HUDEP-2 (cell line): ENCODE measurements around the gene BAX.

Experiments used
- DNase-seq, 76 experiments: peaks; one replicate each; lab custom pipeline; 2025; ENCODE audit not compliant: unreplicated experiment in 76 of 76; lab: John Stamatoyannopoulos, UW

BAX gene

GRCh38 chr19:48977061-48977460 lies 22.4 kb downstream of the BAX start:
- no peak for DNase-seq

GRCh38 chr19:48982280-48982679 lies 27.6 kb downstream of the BAX start:
- DNase-seq, result no peak

DNA sequence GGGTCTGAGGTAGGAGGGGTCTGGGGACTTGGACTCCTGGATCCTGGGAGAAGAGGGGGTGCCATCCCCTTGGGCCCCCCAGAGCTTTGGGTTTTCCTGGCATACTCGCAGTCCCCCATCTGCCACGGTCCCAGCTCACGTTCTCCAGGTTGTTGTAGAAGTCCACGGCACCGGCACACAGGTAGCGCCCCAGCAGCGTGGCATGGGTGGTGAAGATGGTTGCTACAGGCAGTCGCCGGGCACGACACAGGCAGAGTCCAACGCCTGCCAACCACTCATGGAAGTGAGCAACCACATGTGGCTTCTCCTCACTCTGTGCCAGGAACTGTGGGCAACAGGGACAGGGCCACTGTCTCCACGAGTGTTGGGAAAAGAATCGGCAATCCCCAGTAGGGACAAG lies 31.0 kb downstream of the BAX start:
- DNase-seq, result no peak

- no peak for DNase-seq
Measured at GRCh38 chr19:48986211-48986610, 31.5 kb downstream of the BAX start.

GRCh38 chr19:48987323-48987722 lies 32.6 kb downstream of the BAX start:
- no peak for DNase-seq

- DNase-seq, result no peak
Measured at GRCh38 chr19:48988286-48988685, 33.6 kb downstream of the BAX start.

DNA sequence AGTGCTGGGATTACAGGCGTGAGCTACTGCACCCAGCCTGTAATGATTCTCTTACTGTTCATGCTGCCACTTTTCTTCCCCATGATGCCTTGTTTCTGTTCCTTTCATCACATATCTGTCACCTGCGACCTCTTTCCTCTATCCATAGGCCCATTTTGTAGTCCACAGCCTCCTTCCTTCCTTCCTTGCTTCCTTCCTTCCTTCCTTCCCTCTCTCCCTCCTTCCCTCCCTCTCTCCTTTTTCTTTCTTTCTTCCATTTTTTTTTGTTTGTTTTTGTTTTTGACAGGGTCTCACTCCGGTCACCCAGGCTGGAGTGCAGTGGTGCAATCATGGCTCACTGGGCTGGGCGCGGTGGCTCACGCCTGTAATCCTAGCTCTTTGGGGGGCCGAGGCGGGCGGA lies 34.2 kb downstream of the BAX start:
- no peak for DNase-seq

DNA sequence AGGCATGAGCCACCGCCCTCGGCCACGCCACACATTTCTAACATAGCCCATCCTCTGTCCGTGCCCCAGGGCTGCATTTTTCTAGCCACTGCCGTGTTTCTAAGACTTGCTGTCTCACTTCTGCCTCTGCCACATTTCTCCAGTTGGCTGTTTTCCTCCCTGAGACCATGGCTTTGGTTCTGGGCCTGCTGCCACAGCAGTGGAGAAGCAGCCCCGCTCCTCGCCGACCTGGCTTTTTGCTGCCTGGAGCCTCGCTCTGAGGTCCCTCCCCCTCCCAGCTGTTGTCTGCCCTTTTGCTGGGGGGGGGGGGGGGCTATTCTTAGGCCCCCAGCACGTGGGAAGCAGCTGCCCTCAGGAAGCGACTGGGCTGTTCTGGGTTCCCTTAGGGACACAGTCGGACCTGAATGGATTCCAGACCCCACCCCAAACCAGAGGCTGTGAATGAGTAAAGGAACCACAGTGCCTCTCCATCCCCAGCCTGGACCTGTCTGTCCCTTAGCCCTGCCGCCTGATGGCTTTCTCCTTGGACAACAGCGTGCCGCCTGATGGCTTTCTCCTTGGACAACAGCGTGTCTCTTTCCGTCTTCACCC lies 35.1 kb downstream of the BAX start:
- no peak for DNase-seq

- DNase-seq, result no peak
Measured at GRCh38 chr19:48990400-48990799, 35.7 kb downstream of the BAX start.

- no peak for DNase-seq
Measured at GRCh38 chr19:48991011-48991609, 36.4 kb downstream of the BAX start.

DNA sequence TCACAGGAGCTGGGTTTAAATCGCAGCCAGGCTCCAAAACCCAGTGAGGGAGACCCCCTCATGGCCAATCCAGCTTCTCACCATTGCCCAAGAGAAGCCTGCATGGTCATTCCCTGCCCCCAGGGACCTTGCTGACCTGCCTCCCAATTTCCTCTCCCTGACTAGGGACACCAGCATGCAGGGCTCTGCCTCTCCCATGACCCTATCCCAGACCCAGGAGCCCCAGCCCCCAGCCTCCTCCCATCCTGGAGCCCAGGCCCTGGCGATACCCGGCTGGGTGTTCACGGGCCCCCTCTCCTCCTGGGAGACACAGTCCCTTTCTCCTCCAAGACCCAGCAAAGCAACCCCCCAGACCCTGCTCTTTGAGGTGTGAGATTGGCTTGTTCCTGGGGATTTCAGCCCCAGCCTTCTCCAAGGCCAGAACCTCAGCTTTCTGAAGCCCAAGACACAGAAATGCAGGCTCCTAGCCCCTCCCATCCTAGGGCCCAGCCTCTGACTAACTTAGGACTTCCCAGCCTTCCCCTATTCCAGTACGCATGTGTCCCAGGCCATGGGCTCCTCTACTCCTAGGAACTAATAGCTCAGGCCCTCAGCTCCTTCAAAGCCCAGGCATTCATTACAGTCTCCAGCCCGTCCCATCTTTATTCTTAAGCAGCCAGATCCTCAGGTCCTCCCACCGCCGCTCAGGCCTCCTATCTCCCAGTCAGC lies 37.4 kb downstream of the BAX start:
- peak in 15 of 76 experiments; percentile 16 to 39 (median 27) for DNase-seq

DNA sequence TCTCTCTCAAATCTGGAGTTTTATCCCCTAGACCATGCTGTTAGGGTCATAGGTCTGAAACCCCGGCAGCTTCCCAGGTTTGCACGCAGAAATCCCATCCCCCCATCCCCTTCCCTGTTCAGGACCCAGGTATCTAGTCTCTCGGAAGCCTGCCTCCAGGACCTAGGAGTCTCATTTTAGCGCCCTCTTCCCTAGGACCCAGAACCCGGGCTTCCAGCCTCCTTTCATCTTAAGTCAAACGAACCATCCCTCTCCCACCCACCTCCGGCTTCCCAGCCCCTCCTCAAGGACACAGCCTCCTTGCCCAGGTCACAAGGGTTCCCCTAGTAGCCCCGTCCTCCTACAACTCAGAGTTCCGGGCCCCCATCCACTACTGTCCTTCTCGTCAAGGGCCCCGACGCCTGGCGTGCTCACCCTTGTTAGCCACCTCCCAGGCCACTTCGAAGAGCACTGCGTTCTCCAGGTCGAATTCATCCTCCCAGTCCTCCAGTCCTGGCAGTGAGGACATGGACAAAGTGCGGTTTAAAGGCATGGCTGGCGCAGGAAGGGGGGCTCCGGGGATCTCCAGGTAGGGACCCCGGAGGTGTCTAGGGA lies 38.0 kb downstream of the BAX start:
- peak in 6 of 76 experiments; percentile 26 to 60 (median 52) for DNase-seq

DNA sequence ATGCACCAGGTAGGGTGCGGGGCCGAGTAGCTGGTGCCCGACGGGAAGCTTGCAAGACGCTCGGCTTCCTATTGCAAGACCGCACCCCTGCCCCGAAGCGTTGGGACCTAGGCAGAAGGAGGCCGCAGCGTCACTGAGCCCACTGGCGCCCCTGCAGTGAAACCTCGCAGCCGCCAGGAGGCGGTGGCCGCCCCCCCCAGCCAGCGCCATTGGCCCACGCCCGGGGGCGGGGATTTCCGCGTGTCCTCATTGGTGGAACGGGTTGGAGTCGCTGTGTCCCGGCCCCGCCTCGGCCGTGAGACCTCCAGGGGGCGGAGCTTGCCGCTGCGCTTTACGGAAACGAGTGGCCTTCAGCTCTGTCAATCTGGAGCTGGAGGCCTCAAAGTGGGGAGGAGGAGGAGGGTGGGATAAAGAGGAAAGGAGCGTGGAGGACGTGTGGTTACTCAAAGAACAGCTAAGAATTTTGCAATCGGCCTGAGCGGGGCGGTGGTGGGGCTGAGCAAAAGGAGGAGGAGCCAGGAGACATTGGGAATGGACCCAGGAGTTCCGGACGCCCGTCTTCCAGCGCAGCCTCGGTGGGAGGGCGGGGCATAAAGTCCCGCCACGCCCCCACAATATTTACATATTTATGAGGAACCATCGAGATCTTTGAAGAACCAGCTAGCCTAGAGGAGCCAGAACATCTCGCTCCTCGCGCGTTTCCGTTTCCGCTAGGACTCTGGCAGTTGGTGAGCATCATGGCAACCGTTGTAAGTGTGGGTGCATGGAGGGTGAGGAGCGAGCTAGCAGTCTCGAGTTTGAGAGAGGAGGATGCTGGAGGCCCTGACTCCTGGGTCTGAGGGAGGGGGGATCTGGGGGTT lies 38.7 kb downstream of the BAX start, which contains the start of the genes GYS1 and RUVBL2:
TSS of gene GYS1 (minus strand) at position 135 of the 860 bp plus-strand sequence. CDS start 197 bp downstream, outside the sequence.
TSS of gene RUVBL2 (plus strand) at position 713 of the 860 bp plus-strand sequence. CDS start at position 738, 25 bp downstream.
- DNase-seq, result peak; percentile 91 to 100 (median 100)

DNA sequence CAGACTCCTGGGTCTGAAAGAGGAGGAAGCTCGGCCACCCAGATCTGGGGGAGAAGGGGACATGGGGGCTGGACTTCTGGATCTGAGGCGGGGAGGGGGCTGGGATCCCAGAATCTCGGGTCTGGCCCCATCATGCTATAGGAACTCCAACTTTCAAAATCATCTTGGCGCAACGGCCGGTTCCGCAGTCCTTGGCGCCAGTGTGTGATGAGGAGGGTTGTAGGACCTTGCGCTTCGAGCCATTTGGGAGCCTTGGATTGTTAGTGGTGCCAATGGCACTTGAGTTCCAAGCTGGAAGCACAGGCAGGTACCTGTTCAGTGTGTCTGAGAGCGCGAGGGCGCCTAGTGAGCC lies 39.3 kb downstream of the BAX start:
- peak in 1 of 76 experiments; percentile 28 for DNase-seq

DNA sequence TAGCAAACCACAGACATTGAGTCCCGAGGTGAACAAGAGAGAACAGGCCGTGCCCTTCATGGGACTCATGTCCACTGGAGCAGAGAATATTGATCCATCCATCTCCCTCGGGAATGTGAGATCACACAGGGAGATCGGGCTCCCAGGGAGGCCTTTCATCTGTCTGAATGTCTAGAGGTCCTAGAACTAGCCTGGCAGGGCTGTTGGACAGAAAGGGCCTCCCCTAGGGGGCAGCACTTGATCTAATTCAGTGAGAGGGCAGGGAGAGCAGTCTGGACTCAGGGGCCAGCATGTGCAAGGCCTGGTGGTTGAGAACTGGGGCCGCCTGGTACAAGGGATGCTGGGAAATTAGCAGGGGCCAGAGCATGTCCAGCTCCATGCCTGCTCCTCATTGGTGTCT lies 43.3 kb downstream of the BAX start:
- peak in 56 of 76 experiments; percentile 16 to 82 (median 62) for DNase-seq

DNA sequence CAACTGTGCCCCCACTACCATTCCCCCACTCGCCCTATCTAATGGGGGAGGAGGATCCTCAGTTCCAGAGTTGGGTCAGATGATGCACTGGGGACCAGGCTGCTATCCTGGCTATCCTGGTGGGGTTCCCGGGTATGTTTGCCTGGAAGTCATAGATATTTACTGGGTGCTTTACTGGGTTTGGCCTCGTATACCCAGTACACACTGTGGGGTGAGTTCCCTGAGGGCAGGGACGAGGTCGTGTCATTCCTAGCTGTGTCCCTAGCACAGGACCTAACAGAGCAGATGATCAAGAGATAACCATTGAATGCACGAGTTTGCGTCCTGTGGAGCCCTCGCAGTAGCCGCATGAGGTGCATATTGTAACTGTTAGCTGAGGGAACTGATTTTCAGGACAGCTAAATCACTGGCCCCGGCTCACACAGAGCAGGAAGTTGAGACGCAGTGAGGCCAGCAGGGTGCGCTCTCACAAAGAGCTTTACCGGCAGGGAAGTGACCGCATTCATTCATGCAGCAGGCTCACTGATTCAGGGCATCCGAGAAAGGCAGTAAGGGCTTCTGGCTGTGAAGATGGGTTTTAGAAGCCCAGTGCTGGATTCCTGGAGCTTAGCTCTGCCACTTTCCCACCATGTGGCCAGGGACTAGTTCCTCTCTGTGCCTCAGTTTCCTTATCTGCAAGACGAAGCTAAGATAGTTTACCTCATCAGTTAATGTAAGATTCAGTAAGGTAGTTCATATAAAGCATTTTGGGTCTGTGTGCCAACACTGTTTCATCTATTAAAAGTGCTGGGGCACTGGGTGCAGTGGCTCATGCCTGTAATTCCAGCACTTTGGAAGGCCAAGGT lies 45.0 kb downstream of the BAX start:
- DNase-seq, result peak in 56 of 76 experiments; percentile 22 to 76 (median 56)

DNA sequence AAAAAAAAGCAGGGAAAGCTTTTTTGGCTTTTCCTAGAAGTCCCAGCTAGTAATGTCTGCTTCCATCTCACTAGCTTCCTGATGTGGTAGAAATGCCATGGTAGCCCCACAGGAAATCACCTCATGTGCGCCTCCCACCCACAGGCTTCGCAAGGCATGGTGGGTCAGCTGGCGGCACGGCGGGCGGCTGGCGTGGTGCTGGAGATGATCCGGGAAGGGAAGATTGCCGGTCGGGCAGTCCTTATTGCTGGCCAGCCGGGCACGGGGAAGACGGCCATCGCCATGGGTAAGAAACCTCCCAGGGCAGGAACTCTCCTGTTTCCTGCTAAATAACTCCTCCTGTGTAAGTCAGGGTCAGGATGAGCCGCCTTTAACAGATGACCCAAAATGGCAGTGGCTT lies 49.5 kb downstream of the BAX start:
- no peak for DNase-seq

- DNase-seq, result no peak
Measured at GRCh38 chr19:49004964-49005614, 50.4 kb downstream of the BAX start.

- DNase-seq, result no peak
Measured at GRCh38 chr19:49006905-49007304, 52.2 kb downstream of the BAX start.
